ENCODE data around the gene PLEKHG5. TPM values are rescaled to one million over a fixed set of nuclear protein-coding genes. Genes with fewer than 3 reads are reported as not detected.

PLEKHG5 gene
- total and polyA plus RNA-seq, 2 experiments from 2014 or later: 9.6 to 34.8 TPM

GRCh38 chr1:6486433-6487011 is 4.9 kb downstream of the PLEKHG5 start:
- H3K27me3 ChIP-seq: peaks cover 30% of the 10 kb centered on the region
- H3K4me1 ChIP-seq (ENCODE audit: low read depth): no peaks in the 10 kb centered on the region
- H3K27ac ChIP-seq: no peak overlapping the region
- no peaks in the 10 kb centered on the region for H3K36me3 ChIP-seq
- peak; percentile 96 for TF ChIP-seq CTCF (IDR thresholded peaks at IDR 0.05; ENCODE audit: low read depth, low read length)
- H3K4me3 ChIP-seq: no peak overlapping the region
- no peaks in the 10 kb centered on the region for H3K9me3 ChIP-seq (ENCODE audit: low read depth)
- peak; percentile 85 to 93 for DNase-seq (ENCODE audit: low read depth in 1 of 2, low spot score in 1 of 2)

- DNase-seq (ENCODE audit: low read depth in 1 of 2, low spot score in 1 of 2): peak in 1 of 2 donors; percentile 41
- TF ChIP-seq CTCF (IDR thresholded peaks at IDR 0.05; ENCODE audit: low read depth, low read length): no peak
- no peak overlapping the region for H3K27ac ChIP-seq
- H3K27me3 ChIP-seq: peaks cover 30% of the 10 kb centered on the region
- no peaks in the 10 kb centered on the region for H3K36me3 ChIP-seq
- H3K4me1 ChIP-seq (ENCODE audit: low read depth): no peaks in the 10 kb centered on the region
- H3K9me3 ChIP-seq (ENCODE audit: low read depth): no peaks in the 10 kb centered on the region
- H3K4me3 ChIP-seq: peak overlapping the region; percentile 32
These were observed 6.0 kb downstream of the PLEKHG5 start for GRCh38 chr1:6485168-6486101.

- Histone ChIP-seq H3K27ac (no peak overlapping the region), H3K27me3 (peaks cover 30% of the 10 kb centered on the region), H3K4me3 (peak overlapping the region; percentile 32), H3K4me1 (ENCODE audit: low read depth) (no peaks in the 10 kb centered on the region), H3K9me3 (ENCODE audit: low read depth) (no peaks in the 10 kb centered on the region), H3K36me3 (no peaks in the 10 kb centered on the region)
- TF ChIP-seq CTCF (IDR thresholded peaks at IDR 0.05; ENCODE audit: low read depth, low read length): no peak
- DNase-seq (ENCODE audit: low read depth in 1 of 2, low spot score in 1 of 2): no peak
These were observed 6.7 kb downstream of the PLEKHG5 start for GRCh38 chr1:6484826-6485167.

- no peak for TF ChIP-seq CTCF (IDR thresholded peaks at IDR 0.05; ENCODE audit: low read depth, low read length)
- no peaks in the 10 kb centered on the region for H3K4me1 ChIP-seq (ENCODE audit: low read depth)
- H3K4me3 ChIP-seq: no peak overlapping the region
- H3K27me3 ChIP-seq: peaks cover 30% of the 10 kb centered on the region
- no peak for DNase-seq (ENCODE audit: low read depth in 1 of 2, low spot score in 1 of 2)
- H3K27ac ChIP-seq: no peak overlapping the region
- H3K36me3 ChIP-seq: no peaks in the 10 kb centered on the region
- no peaks in the 10 kb centered on the region for H3K9me3 ChIP-seq (ENCODE audit: low read depth)
These were observed 7.7 kb downstream of the PLEKHG5 start for GRCh38 chr1:6483761-6484117.

GRCh38 chr1:6483017-6483760 is 8.3 kb downstream of the PLEKHG5 start:
- H3K9me3 ChIP-seq (ENCODE audit: low read depth): no peaks in the 10 kb centered on the region
- H3K4me1 ChIP-seq (ENCODE audit: low read depth): no peaks in the 10 kb centered on the region
- no peak for TF ChIP-seq CTCF (IDR thresholded peaks at IDR 0.05; ENCODE audit: low read depth, low read length)
- no peak overlapping the region for H3K27ac ChIP-seq
- H3K36me3 ChIP-seq: no peaks in the 10 kb centered on the region
- no peak for DNase-seq (ENCODE audit: low read depth in 1 of 2, low spot score in 1 of 2)
- H3K27me3 ChIP-seq: peaks cover 30% of the 10 kb centered on the region
- H3K4me3 ChIP-seq: no peak overlapping the region

Measured in cardiac muscle cell (in vitro differentiated cells and primary cell).